Subcutaneous abdominal adipose tissue (tissue), 5 donors: ENCODE results near the gene FANK1.
A peak's percentile ranks its signal among the peaks of the same experiment; 100 is the strongest.
"Not testable (repeated sequence)": the region's sequence is repeated elsewhere in the genome, so short reads cannot be mapped to it uniquely, and the experiment has no call there.

ENCODE experiments used
- H3K27ac ChIP-seq: one replicate; pipeline ENCODE4 v1.7.0; 2013; ENCODE audit warnings: low read depth, mild to moderate bottlenecking, inconsistent platforms, low read length, moderate library complexity
- H3K27me3 ChIP-seq, 5 donors: one replicate each; pipeline ENCODE4 v1.7.0; 2013; ENCODE audit warnings: low read length in 5 of 5, inconsistent platforms in 1 of 5; ENCODE audit not compliant: control insufficient read depth in 5 of 5, insufficient read depth in 4 of 5
- H3K36me3 ChIP-seq, 5 donors: one replicate each; pipeline ENCODE4 v1.7.0; 2013; ENCODE audit warnings: low read length in 5 of 5; ENCODE audit not compliant: control insufficient read depth in 5 of 5, insufficient read depth in 5 of 5
- H3K4me1 ChIP-seq, 5 donors: one replicate each; pipeline ENCODE4 v1.7.0; 2013; ENCODE audit warnings: low read length in 5 of 5, mild to moderate bottlenecking in 3 of 5, moderate library complexity in 1 of 5; ENCODE audit not compliant: control insufficient read depth in 5 of 5, insufficient read depth in 5 of 5
- H3K4me3 ChIP-seq, 5 donors: one replicate each; pipeline ENCODE4 v1.7.0; 2013; ENCODE audit warnings: low read length in 5 of 5, low read depth in 1 of 5
- H3K9ac ChIP-seq, 5 donors: one replicate each; pipeline ENCODE4 v1.7.0; 2013; ENCODE audit warnings: low read length in 5 of 5, mild to moderate bottlenecking in 4 of 5, moderate library complexity in 3 of 5
- H3K9me3 ChIP-seq, 5 donors: one replicate each; pipeline ENCODE4 v1.7.0; 2013; ENCODE audit warnings: low read length in 5 of 5; ENCODE audit not compliant: control insufficient read depth in 5 of 5
- donor health status: healthy.
- donor health status: healthy.
- donor health status: healthy.
- donor health status: healthy.
- donor health status: healthy.

Gene FANK1

GRCh38 chr10:125896088-125896934 lies at the start of gene FANK1:
FANK1 (plus strand) TSS chr10:125896564; CDS start chr10:125896643, 79 bp downstream.
- not testable (repeated sequence) for H3K27me3 ChIP-seq, H3K4me1 ChIP-seq, H3K9me3 ChIP-seq, H3K36me3 ChIP-seq
- Histone ChIP-seq H3K27ac (peak within 1 kb of the TSS; percentile 72), H3K9ac (peak within 1 kb of the TSS; percentile 71 to 84 (median 82)), H3K4me3 (peak within 1 kb of the TSS; percentile 68 to 83 (median 71))

GRCh38 chr10:125846894-125847293 lies 49.5 kb upstream of the FANK1 start:
- H3K27ac ChIP-seq: no peak overlapping the region
- H3K36me3 ChIP-seq: peaks cover 7 to 57% (median 37%) of the 10 kb centered on the region in 5 donors
- no peak overlapping the region for H3K4me3 ChIP-seq
- H3K27me3 ChIP-seq: no peaks in the 10 kb centered on the region
- peaks cover 0 to 16% (median 13%) of the 10 kb centered on the region in 5 donors for H3K4me1 ChIP-seq
- no peaks in the 10 kb centered on the region for H3K9me3 ChIP-seq
- H3K9ac ChIP-seq: no peak overlapping the region

GRCh38 chr10:125848371-125848770 lies 48.0 kb upstream of the FANK1 start:
- Histone ChIP-seq H3K4me3 (no peak overlapping the region), H3K9ac (no peak overlapping the region), H3K27me3 (no peaks in the 10 kb centered on the region), H3K4me1 (peaks cover 0 to 16% (median 13%) of the 10 kb centered on the region in 5 donors), H3K27ac (no peak overlapping the region), H3K36me3 (peaks cover 14 to 62% (median 44%) of the 10 kb centered on the region in 5 donors), H3K9me3 (no peaks in the 10 kb centered on the region)

GRCh38 chr10:125848857-125849256 lies 47.5 kb upstream of the FANK1 start:
- Histone ChIP-seq H3K27me3 (no peaks in the 10 kb centered on the region), H3K9ac (no peak overlapping the region), H3K4me1 (peaks cover 0 to 16% (median 13%) of the 10 kb centered on the region in 5 donors), H3K27ac (no peak overlapping the region), H3K4me3 (no peak overlapping the region), H3K9me3 (no peaks in the 10 kb centered on the region), H3K36me3 (peaks cover 19 to 59% (median 44%) of the 10 kb centered on the region in 5 donors)

GRCh38 chr10:125849448-125849847 lies 46.9 kb upstream of the FANK1 start:
- no peak overlapping the region for H3K9ac ChIP-seq
- no peak overlapping the region for H3K4me3 ChIP-seq
- H3K27me3 ChIP-seq: no peaks in the 10 kb centered on the region
- H3K36me3 ChIP-seq: peaks cover 22 to 59% (median 44%) of the 10 kb centered on the region in 5 donors
- peaks cover 0 to 12% (median 11%) of the 10 kb centered on the region in 5 donors for H3K4me1 ChIP-seq
- no peak overlapping the region for H3K27ac ChIP-seq
- no peaks in the 10 kb centered on the region for H3K9me3 ChIP-seq

GRCh38 chr10:125850766-125851731 lies 45.3 kb upstream of the FANK1 start:
- Histone ChIP-seq H3K36me3 (peaks cover 22 to 53% (median 43%) of the 10 kb centered on the region in 5 donors), H3K9me3 (no peaks in the 10 kb centered on the region), H3K4me1 (no peaks in the 10 kb centered on the region), H3K9ac (no peak overlapping the region), H3K27me3 (no peaks in the 10 kb centered on the region), H3K4me3 (no peak overlapping the region), H3K27ac (no peak overlapping the region)

GRCh38 chr10:125852487-125852886 lies 43.9 kb upstream of the FANK1 start:
- Histone ChIP-seq H3K4me3 (no peak overlapping the region), H3K4me1 (no peaks in the 10 kb centered on the region), H3K27ac (no peak overlapping the region), H3K36me3 (peaks cover 22 to 57% (median 42%) of the 10 kb centered on the region in 5 donors), H3K9me3 (no peaks in the 10 kb centered on the region), H3K9ac (no peak overlapping the region), H3K27me3 (no peaks in the 10 kb centered on the region)

GRCh38 chr10:125857185-125857760 lies 39.1 kb upstream of the FANK1 start:
- Histone ChIP-seq H3K9ac (no peak overlapping the region), H3K4me1 (no peaks in the 10 kb centered on the region), H3K27ac (no peak overlapping the region), H3K36me3 (peaks cover 17 to 35% (median 31%) of the 10 kb centered on the region in 5 donors), H3K9me3 (no peaks in the 10 kb centered on the region), H3K4me3 (no peak overlapping the region), H3K27me3 (no peaks in the 10 kb centered on the region)

- Histone ChIP-seq H3K9ac (no peak overlapping the region), H3K27me3 (no peaks in the 10 kb centered on the region), H3K4me3 (no peak overlapping the region), H3K27ac (no peak overlapping the region), H3K9me3 (no peaks in the 10 kb centered on the region), H3K36me3 (peaks cover 10 to 31% (median 25%) of the 10 kb centered on the region in 5 donors), H3K4me1 (no peaks in the 10 kb centered on the region)
These were observed 37.1 kb upstream of the FANK1 start for GRCh38 chr10:125859128-125859817.
